Measurements from ENCODE around the gene SLC35E2B.
"Not testable (repeated sequence)": the region's sequence is repeated elsewhere in the genome, so short reads cannot be mapped to it uniquely, and the experiment has no call there.

SLC35E2B gene

GRCh38 chr1:1702506-1702905 lies 9.9 kb upstream of the SLC35E2B start:
- not testable (repeated sequence) for DNase-seq

GRCh38 chr1:1700557-1700956 lies 8.0 kb upstream of the SLC35E2B start:
- not testable (repeated sequence) for DNase-seq

- DNase-seq = not testable (repeated sequence)
Observed at GRCh38 chr1:1700067-1700466, 7.5 kb upstream of the SLC35E2B start.

- DNase-seq = not testable (repeated sequence)
Observed at GRCh38 chr1:1699061-1699460, 6.5 kb upstream of the SLC35E2B start.

GRCh38 chr1:1697358-1698183 lies 5.0 kb upstream of the SLC35E2B start:
- DNase-seq = not testable (repeated sequence)

- DNase-seq = not testable (repeated sequence)
Observed at GRCh38 chr1:1696431-1697357, 4.1 kb upstream of the SLC35E2B start.

- DNase-seq = peak; percentile 75
Observed at GRCh38 chr1:1692324-1692713, 276 bp downstream of the SLC35E2B start.

- DNase-seq = not testable (repeated sequence)
Observed at GRCh38 chr1:1691443-1691842, 1.2 kb downstream of the SLC35E2B start.

- not testable (repeated sequence) for DNase-seq
Observed at GRCh38 chr1:1689526-1689925, 3.1 kb downstream of the SLC35E2B start.

GRCh38 chr1:1687846-1688245 lies 4.7 kb downstream of the SLC35E2B start:
- DNase-seq = no peak

GRCh38 chr1:1684031-1684681 lies 8.4 kb downstream of the SLC35E2B start:
- no peak for DNase-seq

- no peak for DNase-seq
Observed at GRCh38 chr1:1683104-1683905, 9.3 kb downstream of the SLC35E2B start.

GRCh38 chr1:1680912-1681273 lies 11.7 kb downstream of the SLC35E2B start:
- DNase-seq = no peak

- no peak for DNase-seq
Observed at GRCh38 chr1:1680031-1680911, 12.3 kb downstream of the SLC35E2B start.

GRCh38 chr1:1678581-1679380 lies 13.8 kb downstream of the SLC35E2B start:
- DNase-seq = no peak

GRCh38 chr1:1677718-1678580 lies 14.6 kb downstream of the SLC35E2B start:
- peak; percentile 41 for DNase-seq

- not testable (repeated sequence) for DNase-seq
Observed at GRCh38 chr1:1676087-1676486, 16.5 kb downstream of the SLC35E2B start.

- DNase-seq = not testable (repeated sequence)
Observed at GRCh38 chr1:1675218-1675617, 17.4 kb downstream of the SLC35E2B start.

GRCh38 chr1:1674806-1675205 lies 17.8 kb downstream of the SLC35E2B start:
- not testable (repeated sequence) for DNase-seq
